Sigmoid colon (tissue), 4 donors: Measurements from ENCODE around the gene MEGF6.

ENCODE experiments used
- EP300 ChIP-seq, 4 donors: sonication (generic); formaldehyde crosslinking; IDR thresholded peaks; one replicate each; pipeline ENCODE4 v1.6.1; 2017; ENCODE audit warnings: antibody characterized with exemption in 4 of 4
- POLR2A ChIP-seq, 2 donors: fragments of 450-650 bp; IDR thresholded peaks; one replicate each; pipeline ENCODE4 v1.6.1; 2016; ENCODE audit warnings: antibody characterized with exemption in 2 of 2, mild to moderate bottlenecking in 2 of 2, moderate library complexity in 2 of 2
- POLR2AphosphoS5 ChIP-seq, 4 donors: sonication (generic); formaldehyde crosslinking; IDR thresholded peaks; one replicate each; pipeline ENCODE4 v1.6.1; 2017; ENCODE audit warnings: antibody characterized with exemption in 4 of 4
- TF ChIP-seq, protein P1 (sequence below), 4 experiments: fragments of 450-650 bp in 3 of 4; fragments of 200-600 bp in 1 of 4; IDR thresholded peaks; one replicate each; pipeline ENCODE4 v1.5.1; 2016 to 2019; ENCODE audit warnings: antibody characterized with exemption in 4 of 4, mild to moderate bottlenecking in 3 of 4, moderate library complexity in 2 of 4

DNA sequence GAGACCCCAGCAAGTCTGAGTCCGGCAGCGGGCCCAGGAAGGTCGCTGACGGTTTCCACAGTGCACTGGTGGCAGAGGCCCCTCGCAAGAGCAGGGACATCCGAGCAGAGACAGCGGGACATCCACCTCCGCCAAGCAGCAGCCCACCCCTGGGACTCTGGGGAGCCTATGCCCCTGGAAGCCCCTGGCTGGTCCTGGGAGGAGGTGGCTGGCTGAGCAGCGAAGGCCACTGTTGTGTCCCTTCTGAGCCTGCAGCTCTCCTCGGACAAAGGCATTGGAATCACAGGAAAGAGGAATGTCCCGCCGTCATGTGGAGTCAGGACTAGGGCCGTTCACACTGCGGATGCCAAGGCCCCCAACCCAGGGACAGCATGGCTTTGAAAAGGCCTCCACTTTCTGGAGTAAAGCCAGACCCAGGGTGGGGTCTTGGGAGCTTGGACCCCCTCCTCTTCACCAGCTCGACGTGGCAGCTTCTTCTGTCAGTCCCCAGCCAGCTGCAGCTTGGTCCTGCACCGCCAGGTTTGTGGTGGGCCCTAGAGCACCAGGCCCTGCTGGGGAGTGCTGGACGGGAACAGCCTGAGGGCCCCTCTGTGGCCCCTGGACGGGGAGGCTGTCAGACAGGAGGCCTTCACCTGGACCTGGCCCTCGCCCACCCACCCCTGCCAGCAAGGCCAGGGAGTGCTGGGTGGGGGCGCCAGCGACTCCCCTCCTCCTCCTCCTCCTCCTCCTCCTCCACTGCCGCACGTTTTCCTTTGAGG is 1.4 kb downstream of the MEGF6 start:
- TF ChIP-seq, protein P1, sequence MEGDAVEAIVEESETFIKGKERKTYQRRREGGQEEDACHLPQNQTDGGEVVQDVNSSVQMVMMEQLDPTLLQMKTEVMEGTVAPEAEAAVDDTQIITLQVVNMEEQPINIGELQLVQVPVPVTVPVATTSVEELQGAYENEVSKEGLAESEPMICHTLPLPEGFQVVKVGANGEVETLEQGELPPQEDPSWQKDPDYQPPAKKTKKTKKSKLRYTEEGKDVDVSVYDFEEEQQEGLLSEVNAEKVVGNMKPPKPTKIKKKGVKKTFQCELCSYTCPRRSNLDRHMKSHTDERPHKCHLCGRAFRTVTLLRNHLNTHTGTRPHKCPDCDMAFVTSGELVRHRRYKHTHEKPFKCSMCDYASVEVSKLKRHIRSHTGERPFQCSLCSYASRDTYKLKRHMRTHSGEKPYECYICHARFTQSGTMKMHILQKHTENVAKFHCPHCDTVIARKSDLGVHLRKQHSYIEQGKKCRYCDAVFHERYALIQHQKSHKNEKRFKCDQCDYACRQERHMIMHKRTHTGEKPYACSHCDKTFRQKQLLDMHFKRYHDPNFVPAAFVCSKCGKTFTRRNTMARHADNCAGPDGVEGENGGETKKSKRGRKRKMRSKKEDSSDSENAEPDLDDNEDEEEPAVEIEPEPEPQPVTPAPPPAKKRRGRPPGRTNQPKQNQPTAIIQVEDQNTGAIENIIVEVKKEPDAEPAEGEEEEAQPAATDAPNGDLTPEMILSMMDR (IDR thresholded peaks at IDR 0.05): no peak
- no peak for TF ChIP-seq POLR2A (IDR thresholded peaks at IDR 0.05)
- TF ChIP-seq EP300 (IDR thresholded peaks at IDR 0.05): no peak
- TF ChIP-seq POLR2AphosphoS5 (IDR thresholded peaks at IDR 0.05): no peak
